ENCODE results near the gene GUCY1A2.

DNA sequence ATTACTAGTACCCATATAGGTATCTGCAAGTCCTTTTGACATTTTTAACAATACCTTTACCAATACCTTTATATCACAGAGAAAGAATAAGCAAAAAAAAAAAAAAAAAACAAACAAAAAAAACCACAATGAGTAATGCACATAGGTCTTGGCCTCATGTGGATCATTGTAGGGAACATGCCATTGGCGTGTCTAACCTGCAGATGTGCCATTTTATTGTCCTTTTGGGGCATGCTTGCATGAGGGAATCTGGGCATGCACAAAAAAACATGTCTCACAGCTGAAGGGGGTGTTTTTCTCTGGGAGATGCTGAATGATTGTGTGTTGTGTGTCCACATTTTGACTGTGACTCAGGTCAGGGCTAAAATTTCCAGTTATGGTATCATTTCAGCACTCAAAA, 361.6 kb downstream of the GUCY1A2 start:
- TF ChIP-seq POLR2AphosphoS5 (IDR thresholded peaks at IDR 0.05) (no peak), EP300 (IDR thresholded peaks at IDR 0.05) (no peak), POLR2A (IDR thresholded peaks at IDR 0.05) (no peak)
- TF ChIP-seq, protein P1, sequence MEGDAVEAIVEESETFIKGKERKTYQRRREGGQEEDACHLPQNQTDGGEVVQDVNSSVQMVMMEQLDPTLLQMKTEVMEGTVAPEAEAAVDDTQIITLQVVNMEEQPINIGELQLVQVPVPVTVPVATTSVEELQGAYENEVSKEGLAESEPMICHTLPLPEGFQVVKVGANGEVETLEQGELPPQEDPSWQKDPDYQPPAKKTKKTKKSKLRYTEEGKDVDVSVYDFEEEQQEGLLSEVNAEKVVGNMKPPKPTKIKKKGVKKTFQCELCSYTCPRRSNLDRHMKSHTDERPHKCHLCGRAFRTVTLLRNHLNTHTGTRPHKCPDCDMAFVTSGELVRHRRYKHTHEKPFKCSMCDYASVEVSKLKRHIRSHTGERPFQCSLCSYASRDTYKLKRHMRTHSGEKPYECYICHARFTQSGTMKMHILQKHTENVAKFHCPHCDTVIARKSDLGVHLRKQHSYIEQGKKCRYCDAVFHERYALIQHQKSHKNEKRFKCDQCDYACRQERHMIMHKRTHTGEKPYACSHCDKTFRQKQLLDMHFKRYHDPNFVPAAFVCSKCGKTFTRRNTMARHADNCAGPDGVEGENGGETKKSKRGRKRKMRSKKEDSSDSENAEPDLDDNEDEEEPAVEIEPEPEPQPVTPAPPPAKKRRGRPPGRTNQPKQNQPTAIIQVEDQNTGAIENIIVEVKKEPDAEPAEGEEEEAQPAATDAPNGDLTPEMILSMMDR (IDR thresholded peaks at IDR 0.05), result no peak

All from upper lobe of left lung (tissue), 4 donors.